ENCODE results near the gene FBXO45. TPM values are rescaled to one million over a fixed set of nuclear protein-coding genes. Genes with fewer than 3 reads are reported as not detected.

FBXO45 gene
- total and polyA plus RNA-seq, 9 of the 15 experiments (the other 6 are each of a cell fraction or from before 2014, with no cell fraction given) = 15.2 to 52.8 (median 37.0) TPM

- no peaks in the 10 kb centered on the region for H3K36me3 ChIP-seq (ENCODE audit: control insufficient read depth, insufficient read depth, low read length)
- peak overlapping the region; percentile 88 for H2AFZ ChIP-seq (ENCODE audit: low read depth, low read length)
- ATAC-seq = peak; percentile 45
- H3K4me3 ChIP-seq = no peak overlapping the region
- in situ Hi-C loops (cut with MboI) (loop anchor here (10.0 kb wide), 1 partner anchor 647 kb away; no protein-coding TSS in a partner anchor), intact Hi-C loops (cut with micrococcal nuclease) (no loop called here)
- peak overlapping the region; percentile 35; the same call in 1 of the 2 replicates for H3K4me2 ChIP-seq (ENCODE audit: insufficient read depth, low read length)
- WGBS (ENCODE audit: insufficient coverage, low coverage, missing lambda C conversion rate) = 26% methylated on average over 12 of the region's 18 CpGs
- BruUV-seq (replicated peaks) = no TSS peak
- H3K27me3 ChIP-seq (ENCODE audit: control insufficient read depth in 2 of 2, insufficient read depth in 2 of 2, low read length in 2 of 2) = no peaks in the 10 kb centered on the region
- H3K4me1 ChIP-seq (replicated peaks in 1 of 2; ENCODE audit: control insufficient read depth in 2 of 2, insufficient read depth in 2 of 2, low read length in 2 of 2) = peaks cover 4 to 13% of the 10 kb centered on the region in 2 experiments; a peak in 2 of 5 replicates
- peak; percentile 32 to 44 (median 39) for DNase-seq (ENCODE audit: extremely low read depth in 1 of 4, low spot score in 3 of 4)
- no peaks in the 10 kb centered on the region for H4K20me1 ChIP-seq (replicated peaks; ENCODE audit: control insufficient read depth, insufficient read depth, low read length)
- ChIA-PET POLR2A (no interaction called here), CTCF (ENCODE audit: low intra/inter-chr PET ratio) (no interaction called here)
- H3K9me1 ChIP-seq (ENCODE audit: control insufficient read depth, insufficient read depth, low read length) = no peaks in the 10 kb centered on the region
- no peak overlapping the region for H3K27ac ChIP-seq (ENCODE audit: extremely low read depth, low read depth, low read length)
- no peaks in the 10 kb centered on the region for H3K79me2 ChIP-seq (ENCODE audit: control insufficient read depth, insufficient read depth, low read length)
- no peaks in the 10 kb centered on the region for H3K9me3 ChIP-seq (replicated peaks; ENCODE audit: control insufficient read depth, insufficient read depth, low read depth, low read length)
- no peak overlapping the region for H3K9ac ChIP-seq (ENCODE audit: insufficient read depth in 1 of 2, low read depth in 2 of 2, low read length in 2 of 2)
- peak; percentile 40 for FAIRE-seq
- peak; percentile 31 to 64 (median 62); a peak in 4 of 6 replicates for TF ChIP-seq CTCF (IDR thresholded peaks at IDR 0.05 in 2 of 3, conservative IDR thresholded peaks at IDR 0.05 in 1 of 3; ENCODE audit: insufficient read depth in 2 of 3, low read depth in 1 of 3, low read length in 3 of 3)
- TF ChIP-seq L3MBTL2 (IDR thresholded peaks at IDR 0.05) = 0 out of 2 replicates have a peak, but pooled peaks have one; percentile 38
- TF ChIP-seq ZBTB33 (CRISPR knock-in tag; IDR thresholded peaks at IDR 0.05) = 0 out of 2 replicates have a peak, but pooled peaks have one; percentile 9
- peak; percentile 87 for TF ChIP-seq PKNOX1 (IDR thresholded peaks at IDR 0.05)
- no peak for TF ChIP-seq NELFE (IDR thresholded peaks at IDR 0.05; ENCODE audit: insufficient read depth, insufficient read length)
- peak; percentile 18 for TF ChIP-seq REST (IDR thresholded peaks at IDR 0.05; ENCODE audit: borderline replicate concordance)
- TF ChIP-seq REST (CRISPR knock-in tag; IDR thresholded peaks at IDR 0.05; ENCODE audit: low read depth) = no peak
Observed at GRCh38 chr3:196537319-196537984, 31.0 kb upstream of the FBXO45 start.
